Measurements from ENCODE around the gene TSEN34. TPM values are rescaled to one million over a fixed set of nuclear protein-coding genes. Genes with fewer than 3 reads are reported as not detected.

TSEN34 gene
- total and polyA plus RNA-seq, 2 experiments from 2014 or later: 36.6 to 53.4 TPM

- no peak for TF ChIP-seq ZNF462 (CRISPR knock-in tag; IDR thresholded peaks at IDR 0.05)
Measured at GRCh38 chr19:54209058-54209810, 18.1 kb downstream of the TSEN34 start (continued).

- peaks cover 56% of the 10 kb centered on the region for H3K36me3 Mint-ChIP-seq (ENCODE audit: low read depth)
- Histone ChIP-seq H4K20me1 (replicated peaks; ENCODE audit: insufficient read depth) (peaks cover 31% of the 10 kb centered on the region), H3K36me3 (ENCODE audit: insufficient read depth) (peaks cover 20% of the 10 kb centered on the region), H3K4me2 (no peak overlapping the region), H2AFZ (no peak overlapping the region), H3K4me1 (ENCODE audit: insufficient read depth) (peaks cover 6% of the 10 kb centered on the region), H3F3A (replicated peaks; ENCODE audit: low read depth) (peaks cover 40% of the 10 kb centered on the region), H3K4me3 (no peak overlapping the region), H3K27me3 (ENCODE audit: insufficient read depth) (no peaks in the 10 kb centered on the region), H3K79me2 (replicated peaks; ENCODE audit: insufficient read depth) (peaks cover 20% of the 10 kb centered on the region), H3K9me2 (ENCODE audit: insufficient read depth) (no peaks in the 10 kb centered on the region), H3K27ac (ENCODE audit: low read depth) (peak overlapping the region; percentile 94)
- peaks cover 30% of the 10 kb centered on the region for H3K4me1 Mint-ChIP-seq
- H3K4me3 Mint-ChIP-seq: no peak overlapping the region; the same call in 2 of the 3 replicates
- H3K27ac Mint-ChIP-seq: peak overlapping the region; percentile 70
- peaks cover 6% of the 10 kb centered on the region; the same call in 1 of the 3 replicates for H3K9me3 Mint-ChIP-seq
- no peak for DNase-seq (ENCODE audit: low spot score)
- peak; percentile 7 for ATAC-seq
- peaks cover 46% of the 10 kb centered on the region for H3K27me3 Mint-ChIP-seq (ENCODE audit: insufficient read depth, low read depth, poor library complexity)
- no peak; the same call in none of the 2 replicates for TF ChIP-seq POLR2AphosphoS5 (IDR thresholded peaks at IDR 0.05; ENCODE audit: low read depth)
- no peak for TF ChIP-seq NANOG (IDR thresholded peaks at IDR 0.05; ENCODE audit: borderline replicate concordance)
- TF ChIP-seq EZH2phosphoT487 (IDR thresholded peaks at IDR 0.05; ENCODE audit: unreplicated experiment): no peak
- TF ChIP-seq ZNF114 (CRISPR knock-in tag; IDR thresholded peaks at IDR 0.05): no peak
- TF ChIP-seq CREB1 (CRISPR knock-in tag; IDR thresholded peaks at IDR 0.05; ENCODE audit: low read depth): no peak
- no peak for TF ChIP-seq EZH2 (IDR thresholded peaks at IDR 0.05; ENCODE audit: low read depth, unreplicated experiment)
- TF ChIP-seq, protein P1, sequence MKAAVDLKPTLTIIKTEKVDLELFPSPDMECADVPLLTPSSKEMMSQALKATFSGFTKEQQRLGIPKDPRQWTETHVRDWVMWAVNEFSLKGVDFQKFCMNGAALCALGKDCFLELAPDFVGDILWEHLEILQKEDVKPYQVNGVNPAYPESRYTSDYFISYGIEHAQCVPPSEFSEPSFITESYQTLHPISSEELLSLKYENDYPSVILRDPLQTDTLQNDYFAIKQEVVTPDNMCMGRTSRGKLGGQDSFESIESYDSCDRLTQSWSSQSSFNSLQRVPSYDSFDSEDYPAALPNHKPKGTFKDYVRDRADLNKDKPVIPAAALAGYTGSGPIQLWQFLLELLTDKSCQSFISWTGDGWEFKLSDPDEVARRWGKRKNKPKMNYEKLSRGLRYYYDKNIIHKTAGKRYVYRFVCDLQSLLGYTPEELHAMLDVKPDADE (IDR thresholded peaks at IDR 0.05): no peak
- no peak for TF ChIP-seq REST (IDR thresholded peaks at IDR 0.05; ENCODE audit: unreplicated experiment)
- no peak for TF ChIP-seq ZNF331 (CRISPR knock-in tag; IDR thresholded peaks at IDR 0.05; ENCODE audit: low read depth)
- no peak for TF ChIP-seq STAT1 (IDR thresholded peaks at IDR 0.05; ENCODE audit: unreplicated experiment)
Measured at GRCh38 chr19:54209811-54210494, 18.8 kb downstream of the TSEN34 start.

Data from GM23338 (cell line).